A549 (cell line): Measurements from ENCODE around the gene TRIM7.

Experiments used
- JUN ChIP-seq, 2 experiments: fragments of >200 bp; sonication (Bioruptor Twin); formaldehyde crosslinking; IDR thresholded peaks; 2 replicates in 1 of 2; 3 replicates in 1 of 2; pipeline ENCODE4 v1.6.1; 2016 to 2017
- TF ChIP-seq, protein P1 (sequence below): fragments of >200 bp; sonication (Bioruptor Twin); formaldehyde crosslinking; IDR thresholded peaks from 3 replicates; pipeline ENCODE4 v1.5.1; 2016
- TF ChIP-seq, protein P2 (sequence below): fragments of 200-600 bp; sonication (generic); IDR thresholded peaks from 2 replicates; pipeline ENCODE4 v1.6.1; 2016; ENCODE audit warnings: antibody characterized with exemption, mild to moderate bottlenecking, moderate library complexity

DNA sequence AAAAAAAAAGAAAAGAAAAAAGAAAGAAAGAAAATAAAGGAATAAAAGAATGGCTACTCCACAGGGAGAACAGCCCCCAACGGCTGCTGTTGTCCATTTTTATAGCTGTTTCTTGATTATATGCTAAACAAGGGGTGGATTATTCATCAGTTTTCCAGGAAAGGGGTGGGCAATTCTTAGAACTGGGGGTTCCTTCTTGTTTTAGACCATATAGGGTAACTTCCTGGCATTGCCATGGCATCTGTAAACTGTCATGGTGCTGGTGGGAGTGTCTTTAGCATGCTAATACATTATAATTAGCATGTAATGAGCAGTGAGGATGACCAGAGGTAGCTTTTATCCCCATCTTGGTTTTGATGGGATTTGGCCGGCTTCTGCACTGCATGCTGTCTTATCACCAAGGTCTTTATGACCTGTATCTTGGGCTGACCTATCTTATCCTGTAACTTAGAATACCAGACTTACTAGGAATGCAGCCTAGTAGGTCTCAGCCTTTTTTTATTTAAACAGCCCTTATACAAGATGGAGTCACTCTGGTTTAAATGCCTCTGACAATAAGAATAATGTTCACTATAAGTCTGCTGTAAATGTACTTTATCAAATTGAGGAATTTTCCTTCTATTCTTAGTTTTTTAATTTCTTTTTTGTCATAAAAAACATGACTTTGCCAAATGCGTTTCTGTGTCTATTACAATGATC lies 28.6 kb downstream of the TRIM7 start:
- no peak for TF ChIP-seq JUN (IDR thresholded peaks at IDR 0.05)
- TF ChIP-seq, protein P1, sequence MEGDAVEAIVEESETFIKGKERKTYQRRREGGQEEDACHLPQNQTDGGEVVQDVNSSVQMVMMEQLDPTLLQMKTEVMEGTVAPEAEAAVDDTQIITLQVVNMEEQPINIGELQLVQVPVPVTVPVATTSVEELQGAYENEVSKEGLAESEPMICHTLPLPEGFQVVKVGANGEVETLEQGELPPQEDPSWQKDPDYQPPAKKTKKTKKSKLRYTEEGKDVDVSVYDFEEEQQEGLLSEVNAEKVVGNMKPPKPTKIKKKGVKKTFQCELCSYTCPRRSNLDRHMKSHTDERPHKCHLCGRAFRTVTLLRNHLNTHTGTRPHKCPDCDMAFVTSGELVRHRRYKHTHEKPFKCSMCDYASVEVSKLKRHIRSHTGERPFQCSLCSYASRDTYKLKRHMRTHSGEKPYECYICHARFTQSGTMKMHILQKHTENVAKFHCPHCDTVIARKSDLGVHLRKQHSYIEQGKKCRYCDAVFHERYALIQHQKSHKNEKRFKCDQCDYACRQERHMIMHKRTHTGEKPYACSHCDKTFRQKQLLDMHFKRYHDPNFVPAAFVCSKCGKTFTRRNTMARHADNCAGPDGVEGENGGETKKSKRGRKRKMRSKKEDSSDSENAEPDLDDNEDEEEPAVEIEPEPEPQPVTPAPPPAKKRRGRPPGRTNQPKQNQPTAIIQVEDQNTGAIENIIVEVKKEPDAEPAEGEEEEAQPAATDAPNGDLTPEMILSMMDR = no peak
- TF ChIP-seq, protein P2, sequence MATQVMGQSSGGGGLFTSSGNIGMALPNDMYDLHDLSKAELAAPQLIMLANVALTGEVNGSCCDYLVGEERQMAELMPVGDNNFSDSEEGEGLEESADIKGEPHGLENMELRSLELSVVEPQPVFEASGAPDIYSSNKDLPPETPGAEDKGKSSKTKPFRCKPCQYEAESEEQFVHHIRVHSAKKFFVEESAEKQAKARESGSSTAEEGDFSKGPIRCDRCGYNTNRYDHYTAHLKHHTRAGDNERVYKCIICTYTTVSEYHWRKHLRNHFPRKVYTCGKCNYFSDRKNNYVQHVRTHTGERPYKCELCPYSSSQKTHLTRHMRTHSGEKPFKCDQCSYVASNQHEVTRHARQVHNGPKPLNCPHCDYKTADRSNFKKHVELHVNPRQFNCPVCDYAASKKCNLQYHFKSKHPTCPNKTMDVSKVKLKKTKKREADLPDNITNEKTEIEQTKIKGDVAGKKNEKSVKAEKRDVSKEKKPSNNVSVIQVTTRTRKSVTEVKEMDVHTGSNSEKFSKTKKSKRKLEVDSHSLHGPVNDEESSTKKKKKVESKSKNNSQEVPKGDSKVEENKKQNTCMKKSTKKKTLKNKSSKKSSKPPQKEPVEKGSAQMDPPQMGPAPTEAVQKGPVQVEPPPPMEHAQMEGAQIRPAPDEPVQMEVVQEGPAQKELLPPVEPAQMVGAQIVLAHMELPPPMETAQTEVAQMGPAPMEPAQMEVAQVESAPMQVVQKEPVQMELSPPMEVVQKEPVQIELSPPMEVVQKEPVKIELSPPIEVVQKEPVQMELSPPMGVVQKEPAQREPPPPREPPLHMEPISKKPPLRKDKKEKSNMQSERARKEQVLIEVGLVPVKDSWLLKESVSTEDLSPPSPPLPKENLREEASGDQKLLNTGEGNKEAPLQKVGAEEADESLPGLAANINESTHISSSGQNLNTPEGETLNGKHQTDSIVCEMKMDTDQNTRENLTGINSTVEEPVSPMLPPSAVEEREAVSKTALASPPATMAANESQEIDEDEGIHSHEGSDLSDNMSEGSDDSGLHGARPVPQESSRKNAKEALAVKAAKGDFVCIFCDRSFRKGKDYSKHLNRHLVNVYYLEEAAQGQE = no peak
